ENCODE data around the gene MRPS26. TPM values are rescaled to one million over a fixed set of nuclear protein-coding genes. Genes with fewer than 3 reads are reported as not detected.

Gene MRPS26
- total and polyA plus RNA-seq, 2 of the 13 experiments (the other 11 are each of a cell fraction or from before 2014, with no cell fraction given): 89.8 to 187 TPM

GRCh38 chr20:3082955-3083952, 37.4 kb downstream of the MRPS26 start (continued):
- TF ChIP-seq FOXO4 (CRISPR knock-in tag; conservative IDR thresholded peaks at IDR 0.05) (no peak), FOSL1 (CRISPR knock-in tag; IDR thresholded peaks at IDR 0.05; ENCODE audit: borderline replicate concordance) (no peak), RAD21 (CRISPR knock-in tag; IDR thresholded peaks at IDR 0.05) (no peak), ZBTB33 (CRISPR knock-in tag; IDR thresholded peaks at IDR 0.05) (peak; percentile 97), ZSCAN12 (CRISPR knock-in tag; IDR thresholded peaks at IDR 0.05) (no peak), KDM5B (CRISPR knock-in tag; IDR thresholded peaks at IDR 0.05; ENCODE audit: borderline replicate concordance) (peak; percentile 68; the same call in 1 of the 2 replicates), ZNF350 (CRISPR knock-in tag; IDR thresholded peaks at IDR 0.05; ENCODE audit: borderline replicate concordance, low read depth) (peak; percentile 29; the same call in 1 of the 2 replicates), NFYC (CRISPR knock-in tag; IDR thresholded peaks at IDR 0.05) (no peak), IRF2 (CRISPR knock-in tag; IDR thresholded peaks at IDR 0.05) (no peak), JUNB (CRISPR knock-in tag; IDR thresholded peaks at IDR 0.05; ENCODE audit: borderline replicate concordance) (no peak), NR0B2 (CRISPR knock-in tag; IDR thresholded peaks at IDR 0.05) (peak; percentile 52; the same call in 1 of the 2 replicates), NCOA2 (CRISPR knock-in tag; IDR thresholded peaks at IDR 0.05) (no peak), KLF9 (CRISPR knock-in tag; IDR thresholded peaks at IDR 0.05; ENCODE audit: low read depth) (no peak), ZNF326 (CRISPR knock-in tag; IDR thresholded peaks at IDR 0.05; ENCODE audit: borderline replicate concordance) (no peak), HIVEP1 (CRISPR knock-in tag; IDR thresholded peaks at IDR 0.05) (peak; percentile 62), ZNF33A (CRISPR knock-in tag; IDR thresholded peaks at IDR 0.05; ENCODE audit: borderline replicate concordance) (no peak), EZH2 (conservative IDR thresholded peaks at IDR 0.05; ENCODE audit: low read depth, low read length) (no peak), SP2 (CRISPR knock-in tag; IDR thresholded peaks at IDR 0.05) (no peak), IKZF5 (CRISPR knock-in tag; IDR thresholded peaks at IDR 0.05) (peak; percentile 40; the same call in 1 of the 2 replicates), ZNF205 (CRISPR knock-in tag; IDR thresholded peaks at IDR 0.05) (no peak), ZNF816 (CRISPR knock-in tag; IDR thresholded peaks at IDR 0.05; ENCODE audit: borderline replicate concordance) (no peak), ETV6 (CRISPR knock-in tag; conservative IDR thresholded peaks at IDR 0.05) (no peak), SP4 (CRISPR knock-in tag; IDR thresholded peaks at IDR 0.05) (no peak), NR2F1 (CRISPR knock-in tag; IDR thresholded peaks at IDR 0.05) (no peak; a peak in 1 of 4 replicates), ZNF501 (CRISPR knock-in tag; IDR thresholded peaks at IDR 0.05) (0 out of 2 replicates have a peak, but pooled peaks have one; percentile 24)
